CD4-positive, alpha-beta T cell treated with Interleukin-4 for 4 hours (primary cell): ENCODE data around the gene RBM27.
"Not testable (repeated sequence)": the region's sequence is repeated elsewhere in the genome, so short reads cannot be mapped to it uniquely, and the experiment has no call there.

Experiments used
- DNase-seq: peaks from one replicate; pipeline ENCODE4 v3.0.0-alpha.2; 2020

Gene RBM27

GRCh38 chr5:146203011-146203871 is at the start of gene RBM27:
RBM27 (plus strand) TSS chr5:146203605; CDS start chr5:146203766, 161 bp downstream.
- peak; percentile 98 for DNase-seq

- DNase-seq = no peak
Observed at GRCh38 chr5:146158255-146158654, 45.1 kb upstream of the RBM27 start.

- no peak for DNase-seq
Observed at GRCh38 chr5:146164382-146164781, 39.0 kb upstream of the RBM27 start.

- DNase-seq = no peak
Observed at GRCh38 chr5:146165460-146165859, 37.9 kb upstream of the RBM27 start.

GRCh38 chr5:146165903-146166302 is 37.5 kb upstream of the RBM27 start:
- DNase-seq = no peak

- DNase-seq = no peak
Observed at GRCh38 chr5:146169076-146169475, 34.3 kb upstream of the RBM27 start.

- DNase-seq = not testable (repeated sequence)
Observed at GRCh38 chr5:146173049-146173448, 30.4 kb upstream of the RBM27 start.

GRCh38 chr5:146173597-146173996 is 29.8 kb upstream of the RBM27 start:
- no peak for DNase-seq

- no peak for DNase-seq
Observed at GRCh38 chr5:146176805-146177204, 26.6 kb upstream of the RBM27 start.

GRCh38 chr5:146179696-146180095 is 23.7 kb upstream of the RBM27 start:
- DNase-seq = no peak

GRCh38 chr5:146183403-146183802 is 20.0 kb upstream of the RBM27 start:
- DNase-seq = not testable (repeated sequence)

GRCh38 chr5:146185161-146185560 is 18.2 kb upstream of the RBM27 start:
- DNase-seq = no peak

- DNase-seq = no peak
Observed at GRCh38 chr5:146188358-146188757, 15.0 kb upstream of the RBM27 start.

GRCh38 chr5:146192571-146193043 is 10.8 kb upstream of the RBM27 start:
- no peak for DNase-seq

- no peak for DNase-seq
Observed at GRCh38 chr5:146193285-146193684, 10.1 kb upstream of the RBM27 start.

- DNase-seq = not testable (repeated sequence)
Observed at GRCh38 chr5:146194997-146195396, 8.4 kb upstream of the RBM27 start.

- DNase-seq = no peak
Observed at GRCh38 chr5:146196459-146197048, 6.9 kb upstream of the RBM27 start.

GRCh38 chr5:146199176-146199815 is 4.1 kb upstream of the RBM27 start:
- no peak for DNase-seq

- DNase-seq = not testable (repeated sequence)
Observed at GRCh38 chr5:146201795-146202194, 1.6 kb upstream of the RBM27 start.

GRCh38 chr5:146203872-146204192 is 427 bp downstream of the RBM27 start:
- DNase-seq = no peak

- peak; percentile 4 for DNase-seq
Observed at GRCh38 chr5:146205499-146206202, 2.2 kb downstream of the RBM27 start.

- DNase-seq = no peak
Observed at GRCh38 chr5:146206257-146206656, 2.9 kb downstream of the RBM27 start.

GRCh38 chr5:146208916-146209522 is 5.6 kb downstream of the RBM27 start:
- DNase-seq = no peak
